Osteoblast (primary cell): ENCODE data around the gene EFCAB12. TPM values are rescaled to one million over a fixed set of nuclear protein-coding genes. Genes with fewer than 3 reads are reported as not detected.

Source experiments
- DNase-seq: peaks from one replicate; pipeline ENCODE4 v3.0.0; 2011; ENCODE audit warnings: low spot score, mixed read lengths; ENCODE audit not compliant: insufficient read length; ENCODE audit errors: missing footprints
- H2AFZ ChIP-seq: 2 replicates; pipeline ENCODE4 v1.6.0; 2011; ENCODE audit warnings: mild to moderate bottlenecking, low read length
- H3K27ac ChIP-seq: 2 replicates; pipeline ENCODE4 v1.5.1; 2011; ENCODE audit warnings: mild to moderate bottlenecking, low read depth, low read length, moderate library complexity
- H3K27me3 ChIP-seq: 2 replicates; pipeline ENCODE4 v1.6.0; 2012; ENCODE audit warnings: mild to moderate bottlenecking, control low read depth, inconsistent platforms, low read length, moderate library complexity; ENCODE audit not compliant: insufficient read depth
- H3K36me3 ChIP-seq: 2 replicates; pipeline ENCODE4 v1.5.1; 2011; ENCODE audit warnings: mild to moderate bottlenecking, low read length, control low read depth, moderate library complexity; ENCODE audit not compliant: insufficient read depth
- H3K4me1 ChIP-seq: 2 replicates; pipeline ENCODE4 v1.5.1; 2011; ENCODE audit warnings: mild to moderate bottlenecking, low read length, control low read depth, moderate library complexity; ENCODE audit not compliant: insufficient read depth
- H3K4me2 ChIP-seq: 2 replicates; pipeline ENCODE4 v1.6.0; 2011; ENCODE audit warnings: mild to moderate bottlenecking, low read length; ENCODE audit not compliant: insufficient read depth
- H3K4me3 ChIP-seq: fragments of 200-600 bp; sonication (generic); 3 replicates; pipeline ENCODE4 v1.5.1; 2012; ENCODE audit warnings: mild to moderate bottlenecking, low read length, inconsistent platforms; ENCODE audit not compliant: insufficient read depth
- H3K79me2 ChIP-seq: 2 replicates; pipeline ENCODE4 v1.6.0; 2012; ENCODE audit warnings: mild to moderate bottlenecking, low read length, control low read depth, inconsistent platforms; ENCODE audit not compliant: insufficient read depth
- H3K9me3 ChIP-seq: 2 replicates; pipeline ENCODE4 v1.5.1; 2011; ENCODE audit warnings: low read depth, low read length, control low read depth
- H4K20me1 ChIP-seq: 2 replicates; pipeline ENCODE4 v1.6.0; 2012; ENCODE audit warnings: mild to moderate bottlenecking, low read length, control low read depth; ENCODE audit not compliant: insufficient read depth
- total RNA-seq: library from RNA; depleted of rRNA; stranded (reverse); fragments of >200 nt; gene quantifications from 2 replicates; pipeline ENCODE4 v1.2.3, GENCODE V29; 2012
- TF ChIP-seq, protein P1 (sequence below): IDR thresholded peaks from 2 replicates; pipeline ENCODE4 v1.5.1; 2011; ENCODE audit warnings: mild to moderate bottlenecking, low read depth, low read length, moderate library complexity; ENCODE audit errors: extremely low read depth

EFCAB12 gene
- total RNA-seq, 1 donor = under 0.01 TPM

DNA sequence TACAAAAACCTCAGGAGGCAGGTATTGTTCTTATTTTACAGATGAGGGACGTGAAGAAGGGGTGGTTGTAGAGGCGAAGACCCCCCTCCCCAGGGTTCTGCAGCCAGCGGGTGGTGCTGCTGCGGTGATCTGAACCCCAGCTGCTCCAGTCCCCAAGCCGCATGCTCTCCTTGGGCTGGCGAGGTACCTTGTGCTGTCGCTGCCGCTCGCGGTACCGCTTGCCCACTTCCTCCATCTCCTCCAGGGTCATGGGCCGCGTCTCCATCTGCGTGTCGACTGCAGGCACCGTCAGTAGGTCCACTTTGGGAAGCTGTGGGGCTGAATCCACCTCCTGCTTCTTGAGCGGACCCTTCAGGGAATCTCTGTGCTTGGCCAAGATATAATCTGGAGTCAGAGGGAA lies 17.5 kb downstream of the EFCAB12 start:
- TF ChIP-seq, protein P1, sequence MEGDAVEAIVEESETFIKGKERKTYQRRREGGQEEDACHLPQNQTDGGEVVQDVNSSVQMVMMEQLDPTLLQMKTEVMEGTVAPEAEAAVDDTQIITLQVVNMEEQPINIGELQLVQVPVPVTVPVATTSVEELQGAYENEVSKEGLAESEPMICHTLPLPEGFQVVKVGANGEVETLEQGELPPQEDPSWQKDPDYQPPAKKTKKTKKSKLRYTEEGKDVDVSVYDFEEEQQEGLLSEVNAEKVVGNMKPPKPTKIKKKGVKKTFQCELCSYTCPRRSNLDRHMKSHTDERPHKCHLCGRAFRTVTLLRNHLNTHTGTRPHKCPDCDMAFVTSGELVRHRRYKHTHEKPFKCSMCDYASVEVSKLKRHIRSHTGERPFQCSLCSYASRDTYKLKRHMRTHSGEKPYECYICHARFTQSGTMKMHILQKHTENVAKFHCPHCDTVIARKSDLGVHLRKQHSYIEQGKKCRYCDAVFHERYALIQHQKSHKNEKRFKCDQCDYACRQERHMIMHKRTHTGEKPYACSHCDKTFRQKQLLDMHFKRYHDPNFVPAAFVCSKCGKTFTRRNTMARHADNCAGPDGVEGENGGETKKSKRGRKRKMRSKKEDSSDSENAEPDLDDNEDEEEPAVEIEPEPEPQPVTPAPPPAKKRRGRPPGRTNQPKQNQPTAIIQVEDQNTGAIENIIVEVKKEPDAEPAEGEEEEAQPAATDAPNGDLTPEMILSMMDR = no peak
- H3K27me3 ChIP-seq = no peaks in the 10 kb centered on the region
- H3K4me2 ChIP-seq = no peak overlapping the region
- H4K20me1 ChIP-seq = no peaks in the 10 kb centered on the region
- H3K4me1 ChIP-seq = peaks cover 15% of the 10 kb centered on the region
- no peak overlapping the region for H3K4me3 ChIP-seq
- H3K27ac ChIP-seq = no peak overlapping the region
- H3K36me3 ChIP-seq = no peaks in the 10 kb centered on the region
- H3K9me3 ChIP-seq = no peaks in the 10 kb centered on the region
- no peaks in the 10 kb centered on the region for H3K79me2 ChIP-seq
- no peak for DNase-seq
- H2AFZ ChIP-seq = no peak overlapping the region

- Histone ChIP-seq H3K4me2 (no peak overlapping the region), H3K4me3 (no peak overlapping the region), H3K9me3 (no peaks in the 10 kb centered on the region), H4K20me1 (no peaks in the 10 kb centered on the region), H3K27ac (no peak overlapping the region), H3K27me3 (no peaks in the 10 kb centered on the region), H3K4me1 (peaks cover 15% of the 10 kb centered on the region), H2AFZ (no peak overlapping the region), H3K36me3 (no peaks in the 10 kb centered on the region), H3K79me2 (no peaks in the 10 kb centered on the region)
- TF ChIP-seq, protein P1 = no peak
- no peak for DNase-seq
Measured at GRCh38 chr3:129409541-129409940, 18.9 kb downstream of the EFCAB12 start.

DNA sequence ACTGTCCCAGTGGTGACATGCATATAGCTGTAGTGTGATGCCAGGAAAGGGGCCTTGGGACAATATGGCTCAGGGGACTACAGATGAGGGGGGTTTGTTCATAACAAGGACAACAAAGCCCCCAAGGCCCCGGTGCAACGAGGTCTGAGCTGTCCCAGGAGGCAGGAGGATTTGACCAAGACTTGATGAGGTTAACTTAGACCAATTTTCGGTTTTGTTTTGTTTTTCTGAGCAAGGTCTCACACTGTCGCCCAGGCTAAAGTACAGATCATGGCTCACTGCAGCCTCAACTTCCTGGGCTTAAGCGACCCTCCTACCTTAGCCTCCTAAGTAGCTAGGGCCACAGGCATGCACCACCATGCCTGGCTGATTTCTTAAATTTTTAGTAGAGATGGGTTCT lies 23.8 kb downstream of the EFCAB12 start:
- no peaks in the 10 kb centered on the region for H3K9me3 ChIP-seq
- no peaks in the 10 kb centered on the region for H4K20me1 ChIP-seq
- no peak for DNase-seq
- H3K27ac ChIP-seq = no peak overlapping the region
- H3K79me2 ChIP-seq = no peaks in the 10 kb centered on the region
- TF ChIP-seq, protein P1 = no peak
- no peak overlapping the region for H3K4me2 ChIP-seq
- no peak overlapping the region for H3K4me3 ChIP-seq
- H3K4me1 ChIP-seq = no peaks in the 10 kb centered on the region
- H3K36me3 ChIP-seq = no peaks in the 10 kb centered on the region
- no peaks in the 10 kb centered on the region for H3K27me3 ChIP-seq
- H2AFZ ChIP-seq = no peak overlapping the region

GRCh38 chr3:129404130-129404529 lies 24.3 kb downstream of the EFCAB12 start:
- H3K9me3 ChIP-seq = no peaks in the 10 kb centered on the region
- no peak overlapping the region for H3K4me2 ChIP-seq
- no peaks in the 10 kb centered on the region for H4K20me1 ChIP-seq
- DNase-seq = no peak
- no peaks in the 10 kb centered on the region for H3K36me3 ChIP-seq
- H3K27me3 ChIP-seq = no peaks in the 10 kb centered on the region
- peaks cover 2% of the 10 kb centered on the region for H3K79me2 ChIP-seq
- H2AFZ ChIP-seq = no peak overlapping the region
- no peak overlapping the region for H3K4me3 ChIP-seq
- no peak overlapping the region for H3K27ac ChIP-seq
- TF ChIP-seq, protein P1 = no peak
- H3K4me1 ChIP-seq = no peaks in the 10 kb centered on the region
